Subcutaneous adipose tissue (tissue), 4 donors: ENCODE measurements around the gene NTRK1. TPM values are rescaled to one million over a fixed set of nuclear protein-coding genes. Genes with fewer than 3 reads are reported as not detected.

Source experiments
- total RNA-seq, 4 donors: library from RNA; depleted of rRNA; stranded (reverse); fragments of >200 nt; gene quantifications; one replicate each; pipeline ENCODE4 v1.1.0, GENCODE V29; 2016
- TF ChIP-seq, protein P1 (sequence below): fragments of 450-650 bp; IDR thresholded peaks from one replicate; pipeline ENCODE4 v1.5.1; 2016; ENCODE audit warnings: low read depth, mild to moderate bottlenecking, control low read depth, antibody characterized with exemption, moderate library complexity

NTRK1 gene
- total RNA-seq, 4 donors from 2014 or later, result 0.49 to 0.85 TPM; not detected in 2

DNA sequence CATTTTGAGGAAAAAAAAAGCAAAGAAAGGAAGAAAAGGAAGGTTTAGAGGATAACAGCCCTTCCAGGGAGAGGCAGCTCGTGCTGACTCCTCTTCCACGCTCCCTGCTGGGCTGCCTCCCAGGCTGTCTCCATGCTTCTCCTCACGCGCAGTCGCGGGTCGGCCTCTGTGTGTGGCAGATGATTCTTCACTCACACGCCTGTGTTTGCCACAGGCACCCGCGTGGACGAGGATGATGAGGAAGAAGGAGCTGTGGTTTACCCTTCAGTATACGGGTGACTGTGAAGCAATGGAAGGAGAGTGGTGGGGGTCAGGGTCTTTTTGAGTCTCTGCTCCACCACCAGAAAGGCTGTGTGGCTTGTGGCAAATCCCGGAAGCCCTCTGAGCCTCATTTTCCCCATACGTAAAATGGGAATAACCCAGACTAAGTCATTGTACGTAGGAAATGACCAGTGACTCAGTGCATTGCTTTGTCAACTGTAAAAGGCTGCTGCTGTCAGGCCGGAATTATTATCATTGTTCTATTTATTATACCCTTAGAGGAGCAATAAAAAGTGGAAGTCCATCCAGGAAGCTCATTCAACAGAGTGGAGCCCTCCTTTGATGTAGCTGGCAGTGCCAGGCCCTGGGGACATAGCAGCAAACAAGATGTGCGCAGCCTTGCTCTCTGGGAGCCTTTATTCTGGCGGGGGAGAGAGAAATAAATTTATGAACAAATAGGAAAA is 32.1 kb upstream of the NTRK1 start:
- TF ChIP-seq, protein P1, sequence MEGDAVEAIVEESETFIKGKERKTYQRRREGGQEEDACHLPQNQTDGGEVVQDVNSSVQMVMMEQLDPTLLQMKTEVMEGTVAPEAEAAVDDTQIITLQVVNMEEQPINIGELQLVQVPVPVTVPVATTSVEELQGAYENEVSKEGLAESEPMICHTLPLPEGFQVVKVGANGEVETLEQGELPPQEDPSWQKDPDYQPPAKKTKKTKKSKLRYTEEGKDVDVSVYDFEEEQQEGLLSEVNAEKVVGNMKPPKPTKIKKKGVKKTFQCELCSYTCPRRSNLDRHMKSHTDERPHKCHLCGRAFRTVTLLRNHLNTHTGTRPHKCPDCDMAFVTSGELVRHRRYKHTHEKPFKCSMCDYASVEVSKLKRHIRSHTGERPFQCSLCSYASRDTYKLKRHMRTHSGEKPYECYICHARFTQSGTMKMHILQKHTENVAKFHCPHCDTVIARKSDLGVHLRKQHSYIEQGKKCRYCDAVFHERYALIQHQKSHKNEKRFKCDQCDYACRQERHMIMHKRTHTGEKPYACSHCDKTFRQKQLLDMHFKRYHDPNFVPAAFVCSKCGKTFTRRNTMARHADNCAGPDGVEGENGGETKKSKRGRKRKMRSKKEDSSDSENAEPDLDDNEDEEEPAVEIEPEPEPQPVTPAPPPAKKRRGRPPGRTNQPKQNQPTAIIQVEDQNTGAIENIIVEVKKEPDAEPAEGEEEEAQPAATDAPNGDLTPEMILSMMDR, result no peak

DNA sequence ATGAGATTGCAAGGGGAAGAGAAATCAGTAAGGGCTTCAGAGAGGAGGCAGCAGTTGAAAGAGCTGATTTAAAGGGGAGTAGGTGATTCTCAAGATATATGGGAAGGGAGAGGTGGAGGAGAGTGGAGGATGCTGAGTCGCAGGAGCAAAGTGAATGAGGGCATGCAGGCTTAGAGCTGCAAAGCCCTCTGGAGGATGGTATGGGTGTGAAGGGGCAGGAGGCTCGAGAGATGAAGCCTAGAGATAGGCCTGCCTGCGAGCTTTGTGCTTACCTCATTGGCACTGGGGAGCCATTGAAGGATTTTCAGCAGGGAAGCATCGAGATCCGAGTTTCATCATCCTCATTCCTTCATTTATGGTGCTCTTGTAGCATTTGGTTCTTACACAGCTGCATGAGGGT is 28.2 kb upstream of the NTRK1 start:
- TF ChIP-seq, protein P1, result no peak

- TF ChIP-seq, protein P1, result no peak
Measured at GRCh38 chr1:156833603-156834002, 27.1 kb upstream of the NTRK1 start.

- TF ChIP-seq, protein P1, result no peak
Measured at GRCh38 chr1:156834322-156834721, 26.3 kb upstream of the NTRK1 start.

- TF ChIP-seq, protein P1, result no peak
Measured at GRCh38 chr1:156836041-156836654, 24.5 kb upstream of the NTRK1 start.

- TF ChIP-seq, protein P1, result no peak
Measured at GRCh38 chr1:156836892-156837291, 23.8 kb upstream of the NTRK1 start.

GRCh38 chr1:156838972-156839371 is 21.7 kb upstream of the NTRK1 start:
- TF ChIP-seq, protein P1, result no peak
